22Rv1 (cell line): ENCODE measurements around the gene GRAMD2B.

ENCODE experiments used
- H3K27ac ChIP-seq: fragments of 450-650 bp; 2 replicates; pipeline ENCODE4 v1.5.1; 2017
- ZFX ChIP-seq: fragments of 450-650 bp; IDR thresholded peaks from 2 replicates; pipeline ENCODE4 v1.6.1; 2017; ENCODE audit warnings: antibody characterized with exemption, borderline replicate concordance
- TF ChIP-seq, protein P1 (sequence below): fragments of 450-650 bp; IDR thresholded peaks from 2 replicates; pipeline ENCODE4 v1.5.1; 2017; ENCODE audit warnings: mild to moderate bottlenecking

The GRAMD2B gene

GRCh38 chr5:126456217-126456820 lies 33.1 kb downstream of the GRAMD2B start:
- no peak for TF ChIP-seq ZFX
- TF ChIP-seq, protein P1, sequence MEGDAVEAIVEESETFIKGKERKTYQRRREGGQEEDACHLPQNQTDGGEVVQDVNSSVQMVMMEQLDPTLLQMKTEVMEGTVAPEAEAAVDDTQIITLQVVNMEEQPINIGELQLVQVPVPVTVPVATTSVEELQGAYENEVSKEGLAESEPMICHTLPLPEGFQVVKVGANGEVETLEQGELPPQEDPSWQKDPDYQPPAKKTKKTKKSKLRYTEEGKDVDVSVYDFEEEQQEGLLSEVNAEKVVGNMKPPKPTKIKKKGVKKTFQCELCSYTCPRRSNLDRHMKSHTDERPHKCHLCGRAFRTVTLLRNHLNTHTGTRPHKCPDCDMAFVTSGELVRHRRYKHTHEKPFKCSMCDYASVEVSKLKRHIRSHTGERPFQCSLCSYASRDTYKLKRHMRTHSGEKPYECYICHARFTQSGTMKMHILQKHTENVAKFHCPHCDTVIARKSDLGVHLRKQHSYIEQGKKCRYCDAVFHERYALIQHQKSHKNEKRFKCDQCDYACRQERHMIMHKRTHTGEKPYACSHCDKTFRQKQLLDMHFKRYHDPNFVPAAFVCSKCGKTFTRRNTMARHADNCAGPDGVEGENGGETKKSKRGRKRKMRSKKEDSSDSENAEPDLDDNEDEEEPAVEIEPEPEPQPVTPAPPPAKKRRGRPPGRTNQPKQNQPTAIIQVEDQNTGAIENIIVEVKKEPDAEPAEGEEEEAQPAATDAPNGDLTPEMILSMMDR = no peak
- no peak overlapping the region for H3K27ac ChIP-seq

- TF ChIP-seq, protein P1 = no peak
- TF ChIP-seq ZFX = no peak
- H3K27ac ChIP-seq = no peak overlapping the region
Observed at GRCh38 chr5:126460459-126460858, 37.2 kb downstream of the GRAMD2B start.

GRCh38 chr5:126460977-126461376 lies 37.8 kb downstream of the GRAMD2B start:
- TF ChIP-seq ZFX = no peak
- TF ChIP-seq, protein P1 = no peak

DNA sequence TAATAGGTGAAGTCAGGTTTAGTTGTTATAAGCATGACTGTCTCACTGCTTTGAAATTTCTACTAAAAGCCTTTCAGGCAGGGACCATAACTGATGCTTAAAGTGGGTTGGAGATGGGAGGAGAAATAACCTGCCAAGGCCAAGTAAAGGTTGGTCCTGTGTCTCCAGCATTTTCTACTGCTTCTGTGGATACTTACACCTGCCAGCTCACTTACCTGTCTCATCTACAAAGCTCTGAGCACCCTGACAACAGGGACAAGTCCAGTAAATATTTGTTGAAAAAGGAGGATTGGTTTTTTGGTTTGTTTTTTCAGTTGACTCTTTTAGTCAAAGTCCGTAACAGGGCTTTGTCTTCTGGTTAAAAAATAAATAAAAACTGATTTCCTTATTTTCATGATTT lies 38.6 kb downstream of the GRAMD2B start:
- TF ChIP-seq ZFX = no peak
- TF ChIP-seq, protein P1 = no peak

More at GRCh38 chr5:126460977-126461376, 37.8 kb downstream of the GRAMD2B start:
- H3K27ac ChIP-seq = no peak overlapping the region

DNA sequence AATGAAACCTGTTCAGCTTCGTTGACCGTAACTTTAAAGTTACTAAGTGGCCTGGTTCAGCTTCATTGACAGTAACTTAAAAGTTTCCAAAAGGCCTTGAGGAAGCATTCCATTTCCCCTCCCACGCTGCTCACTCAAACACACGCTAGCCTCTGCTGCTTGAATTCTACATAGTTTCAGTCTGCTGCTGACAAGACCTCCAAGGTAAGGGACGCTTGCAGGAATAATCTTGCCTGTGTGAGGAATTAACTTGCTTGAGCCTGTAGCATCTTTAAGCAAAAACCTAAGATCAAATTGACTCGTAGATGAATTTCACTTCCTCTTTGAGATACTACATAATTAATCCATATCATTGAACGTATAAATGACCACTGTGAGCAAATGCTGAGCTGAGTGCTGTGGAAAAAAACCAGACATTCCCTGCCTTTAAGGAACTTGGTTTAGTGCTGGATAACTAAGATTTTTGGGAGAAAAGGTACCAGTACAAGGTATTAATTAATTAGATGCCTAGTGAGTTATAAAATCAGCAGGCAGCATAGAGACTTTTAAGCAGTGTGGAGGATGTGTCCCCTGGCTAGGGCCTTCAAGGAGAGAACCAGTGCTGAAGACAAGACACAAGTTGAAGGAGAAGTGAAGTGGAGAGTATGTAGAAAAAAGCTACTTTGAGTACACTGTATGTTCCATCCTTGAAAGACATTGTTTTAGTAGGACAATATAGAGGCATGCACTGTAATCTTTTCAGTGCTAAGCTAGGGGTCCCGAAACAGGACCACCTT lies 39.2 kb downstream of the GRAMD2B start:
- TF ChIP-seq, protein P1 = no peak

More for the DNA sequence above, 38.6 kb downstream of the GRAMD2B start:
- no peak overlapping the region for H3K27ac ChIP-seq

GRCh38 chr5:126464016-126464415 lies 40.8 kb downstream of the GRAMD2B start:
- TF ChIP-seq, protein P1 = no peak
- TF ChIP-seq ZFX = no peak
- H3K27ac ChIP-seq = no peak overlapping the region

More for the DNA sequence above, 39.2 kb downstream of the GRAMD2B start:
- no peak overlapping the region for H3K27ac ChIP-seq

DNA sequence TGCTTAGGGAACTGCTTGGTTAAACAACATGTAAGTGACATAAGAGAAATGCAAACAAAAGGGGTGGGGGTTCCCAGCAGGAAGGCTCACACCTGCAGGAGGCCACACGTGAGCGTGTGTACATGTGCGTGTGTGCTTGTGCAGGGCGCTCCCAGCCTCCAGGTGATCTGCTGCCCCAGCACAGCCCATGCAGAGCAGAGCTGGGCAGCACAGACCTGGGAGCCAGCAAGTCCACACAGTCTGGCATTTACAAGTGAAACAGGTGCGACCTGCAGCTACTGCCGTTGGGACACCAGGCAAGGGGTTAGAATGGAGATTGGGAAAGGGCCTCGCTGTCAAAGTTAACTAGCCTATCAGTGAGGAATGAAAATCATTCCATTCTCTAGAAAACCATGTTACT lies 41.8 kb downstream of the GRAMD2B start:
- TF ChIP-seq, protein P1 = no peak
- TF ChIP-seq ZFX = no peak
- no peak overlapping the region for H3K27ac ChIP-seq
